Endodermal cell (in vitro differentiated cells): ENCODE measurements around the gene FILIP1L. TPM values are rescaled to one million over a fixed set of nuclear protein-coding genes. Genes with fewer than 3 reads are reported as not detected.

ENCODE experiments used
- DNase-seq: peaks from one replicate; pipeline ENCODE4 v3.0.0-alpha.2; 2017
- H3K27ac ChIP-seq: 2 replicates; pipeline ENCODE4 v1.5.1; 2013; ENCODE audit warnings: mild to moderate bottlenecking, low read depth, low read length, moderate library complexity
- H3K27me3 ChIP-seq: 2 replicates; pipeline ENCODE4 v1.6.1; 2013; ENCODE audit warnings: mild to moderate bottlenecking, low read length, moderate library complexity; ENCODE audit not compliant: insufficient read depth, control insufficient read depth, poor library complexity, severe bottlenecking
- H3K36me3 ChIP-seq: 2 replicates; pipeline ENCODE4 v1.7.0; 2013; ENCODE audit warnings: mild to moderate bottlenecking, low read length, moderate library complexity; ENCODE audit not compliant: control insufficient read depth, insufficient read depth
- H3K4me1 ChIP-seq: one replicate; pipeline ENCODE4 v1.7.0; 2013; ENCODE audit warnings: low read length; ENCODE audit not compliant: control insufficient read depth, insufficient read depth
- H3K4me3 ChIP-seq: 2 replicates; pipeline ENCODE4 v1.5.1; 2013; ENCODE audit warnings: mild to moderate bottlenecking, low read length, moderate library complexity
- H3K9ac ChIP-seq: 2 replicates; pipeline ENCODE4 v1.6.1; 2013; ENCODE audit warnings: mild to moderate bottlenecking, low read length, moderate library complexity; ENCODE audit not compliant: poor library complexity, severe bottlenecking; ENCODE audit errors: extremely low read depth
- H3K9me3 ChIP-seq: 2 replicates; pipeline ENCODE4 v1.6.1; 2013; ENCODE audit warnings: mild to moderate bottlenecking, low read length, moderate library complexity; ENCODE audit not compliant: control insufficient read depth
- H3K27ac Mint-ChIP-seq: 2 replicates; pipeline ENCODE4 v1.8.0; 2020; ENCODE audit warnings: mixed read lengths
- H3K27me3 Mint-ChIP-seq: 2 replicates; pipeline ENCODE4 v1.8.0; 2021; ENCODE audit warnings: mild to moderate bottlenecking, mixed read lengths; ENCODE audit not compliant: insufficient read depth
- H3K36me3 Mint-ChIP-seq: 2 replicates; pipeline ENCODE4 v1.8.0; 2020; ENCODE audit warnings: low read depth, mixed read lengths
- H3K4me1 Mint-ChIP-seq: 2 replicates; pipeline ENCODE4 v1.8.0; 2020; ENCODE audit warnings: mixed read lengths
- H3K4me3 Mint-ChIP-seq: 2 replicates; pipeline ENCODE4 v1.8.0; 2020; ENCODE audit warnings: mild to moderate bottlenecking, moderate library complexity, mixed read lengths
- H3K9me3 Mint-ChIP-seq: 2 replicates; pipeline ENCODE4 v1.8.0; 2020; ENCODE audit warnings: mild to moderate bottlenecking, mixed read lengths
- WGBS, 2 experiments: methylation state at CpG; one replicate each; pipeline versions ENCODE4 v1.1.5 to v1.1.7; 2013; ENCODE audit warnings: missing lambda C conversion rate in 2 of 2, mixed read lengths in 1 of 2; ENCODE audit not compliant: insufficient coverage in 1 of 2, insufficient read length in 1 of 2; 5-methylcytosine and 5-hydroxymethylcytosine counted together
- total RNA-seq, 2 donors: library from RNA; stranded (reverse); fragmentation: NEBNext Ultra II Directional in 1 of 2; extraction: Animal tissue kit (Norgen Biotek cat#: 25700) in 1 of 2; gene quantifications; 2 replicates in 1 of 2; 3 replicates in 1 of 2; pipeline ENCODE4 v1.2.1, GENCODE V29; 2021
- TF ChIP-seq, protein P1 (sequence below): fragments of 200-600 bp; sonication (generic); conservative IDR thresholded peaks from 2 replicates; pipeline ENCODE4 v1.5.0; 2021; ENCODE audit warnings: antibody characterized with exemption, mild to moderate bottlenecking

FILIP1L gene
- total RNA-seq, 2 donors from 2014 or later: 0.84 to 2.5 TPM

DNA sequence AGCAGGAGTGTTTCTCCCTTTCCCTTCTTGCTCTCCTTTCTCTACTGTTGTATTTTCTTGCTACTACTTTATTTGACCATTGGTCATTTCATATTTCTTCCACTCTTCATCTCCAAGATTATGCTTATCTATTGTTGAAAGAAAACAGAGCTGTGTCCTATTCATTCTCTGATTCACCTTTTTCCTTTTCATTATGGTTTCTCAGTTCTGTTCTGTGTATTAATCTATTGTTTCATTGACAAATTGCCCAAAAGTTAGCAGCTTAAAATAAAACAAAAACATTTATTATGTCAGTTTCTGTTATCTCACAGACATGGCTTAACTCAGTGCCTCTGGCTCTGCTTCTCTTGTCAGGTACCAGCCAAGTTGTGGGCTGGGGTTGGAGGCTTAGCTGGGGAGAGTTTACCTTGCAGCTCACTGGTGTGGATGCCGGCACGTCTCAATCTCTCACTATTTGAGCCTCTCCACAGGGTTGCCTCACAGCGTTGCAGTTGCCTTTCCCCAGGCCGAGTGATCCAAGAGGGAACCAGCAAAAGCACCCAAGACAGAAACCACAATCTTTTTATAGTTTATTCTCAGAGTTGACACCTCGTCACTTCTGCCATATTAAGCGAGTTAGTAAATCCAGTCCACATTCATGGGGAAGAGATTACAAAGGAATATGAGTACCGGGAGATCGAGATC is 36.9 kb upstream of the FILIP1L start:
- peak; percentile 75 for DNase-seq
- Histone ChIP-seq H3K27me3 (no peaks in the 10 kb centered on the region), H3K36me3 (no peaks in the 10 kb centered on the region), H3K4me1 (peaks cover 7% of the 10 kb centered on the region), H3K4me3 (no peak overlapping the region), H3K9ac (no peak overlapping the region), H3K27ac (no peak overlapping the region), H3K9me3 (peaks cover 25% of the 10 kb centered on the region)
- H3K27ac Mint-ChIP-seq: peak overlapping the region; percentile 38
- TF ChIP-seq, protein P1, sequence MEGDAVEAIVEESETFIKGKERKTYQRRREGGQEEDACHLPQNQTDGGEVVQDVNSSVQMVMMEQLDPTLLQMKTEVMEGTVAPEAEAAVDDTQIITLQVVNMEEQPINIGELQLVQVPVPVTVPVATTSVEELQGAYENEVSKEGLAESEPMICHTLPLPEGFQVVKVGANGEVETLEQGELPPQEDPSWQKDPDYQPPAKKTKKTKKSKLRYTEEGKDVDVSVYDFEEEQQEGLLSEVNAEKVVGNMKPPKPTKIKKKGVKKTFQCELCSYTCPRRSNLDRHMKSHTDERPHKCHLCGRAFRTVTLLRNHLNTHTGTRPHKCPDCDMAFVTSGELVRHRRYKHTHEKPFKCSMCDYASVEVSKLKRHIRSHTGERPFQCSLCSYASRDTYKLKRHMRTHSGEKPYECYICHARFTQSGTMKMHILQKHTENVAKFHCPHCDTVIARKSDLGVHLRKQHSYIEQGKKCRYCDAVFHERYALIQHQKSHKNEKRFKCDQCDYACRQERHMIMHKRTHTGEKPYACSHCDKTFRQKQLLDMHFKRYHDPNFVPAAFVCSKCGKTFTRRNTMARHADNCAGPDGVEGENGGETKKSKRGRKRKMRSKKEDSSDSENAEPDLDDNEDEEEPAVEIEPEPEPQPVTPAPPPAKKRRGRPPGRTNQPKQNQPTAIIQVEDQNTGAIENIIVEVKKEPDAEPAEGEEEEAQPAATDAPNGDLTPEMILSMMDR: no peak
- peaks cover 14% of the 10 kb centered on the region for H3K9me3 Mint-ChIP-seq
- H3K27me3 Mint-ChIP-seq: no peaks in the 10 kb centered on the region
- H3K36me3 Mint-ChIP-seq: peaks cover 23% of the 10 kb centered on the region
- peaks cover 34% of the 10 kb centered on the region for H3K4me1 Mint-ChIP-seq
- H3K4me3 Mint-ChIP-seq: no peak overlapping the region
- 58 to 64% methylated on average over 8 of the region's 8 CpGs for WGBS, 2 experiments

DNA sequence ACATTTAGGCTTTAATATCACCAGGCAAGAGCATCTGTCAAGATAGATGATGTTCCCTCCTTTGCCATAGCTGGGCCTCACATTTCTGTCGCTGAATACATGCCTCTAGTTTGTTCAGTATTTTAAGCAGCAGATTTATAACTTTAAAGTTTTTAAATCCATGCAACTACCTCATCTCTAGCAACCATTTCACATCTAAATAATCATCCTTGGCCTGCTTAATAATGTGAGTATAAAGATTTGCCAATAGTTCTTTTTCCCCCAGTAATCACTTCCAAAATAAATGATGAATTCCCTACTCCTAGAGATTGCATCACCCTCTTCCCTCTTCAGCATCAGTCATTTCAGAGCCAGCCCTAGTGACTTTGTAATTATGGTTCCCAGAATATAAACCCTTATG is 36.2 kb upstream of the FILIP1L start:
- peaks cover 9% of the 10 kb centered on the region for H3K9me3 Mint-ChIP-seq
- H3K36me3 ChIP-seq: no peaks in the 10 kb centered on the region
- WGBS, 2 experiments: 94% methylated on average over 1 of the region's 1 CpG; no CpG with 5 or more reads in 1 of the 2 experiments

DNA sequence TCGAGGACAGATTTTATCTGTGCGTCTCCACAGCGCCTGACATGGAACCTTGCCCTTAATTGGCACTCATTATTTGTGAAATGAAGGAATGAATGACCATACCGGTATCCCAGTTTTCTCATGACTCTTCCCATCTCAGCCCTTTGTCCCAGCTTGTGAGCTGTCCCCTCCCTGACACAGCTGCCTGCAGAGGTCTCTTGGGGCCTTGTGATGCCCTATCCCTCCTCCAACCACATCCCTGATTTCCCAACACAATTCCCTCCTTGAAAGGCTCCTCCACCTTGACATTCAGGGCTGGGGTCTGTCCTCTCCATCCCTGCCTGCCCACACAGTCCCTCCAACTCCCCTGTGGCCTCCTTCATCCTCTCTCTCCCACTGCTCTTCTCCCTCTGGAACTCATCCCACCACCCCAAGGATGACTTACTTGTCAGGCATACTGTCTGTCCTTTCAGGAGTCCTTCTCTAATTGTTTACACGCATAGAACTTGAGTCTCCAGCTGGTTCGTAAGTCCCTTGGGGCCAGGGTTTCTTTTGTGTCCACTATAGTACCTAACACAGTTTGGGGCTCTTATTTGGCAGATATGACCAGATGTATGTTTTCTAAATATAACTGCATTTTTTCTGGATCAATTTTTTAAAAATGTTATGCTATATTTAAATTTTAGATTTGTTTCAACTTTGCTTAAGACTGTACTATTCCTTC is 35.6 kb upstream of the FILIP1L start:
- H3K4me3 Mint-ChIP-seq: no peak overlapping the region
- no peak overlapping the region for H3K9ac ChIP-seq
- no peaks in the 10 kb centered on the region for H3K36me3 ChIP-seq
- no peak for DNase-seq
- peaks cover 14% of the 10 kb centered on the region for H3K9me3 ChIP-seq
- H3K27me3 Mint-ChIP-seq: no peaks in the 10 kb centered on the region
- WGBS, 2 experiments: 98 to 100% methylated on average over 2 to 6 of the region's 6 CpGs
- no peak overlapping the region for H3K4me3 ChIP-seq
- peaks cover 34% of the 10 kb centered on the region for H3K4me1 Mint-ChIP-seq
- TF ChIP-seq, protein P1: no peak
- H3K27ac ChIP-seq: no peak overlapping the region
- H3K36me3 Mint-ChIP-seq: peaks cover 13% of the 10 kb centered on the region
- H3K9me3 Mint-ChIP-seq: peaks cover 3% of the 10 kb centered on the region
- no peak overlapping the region for H3K27ac Mint-ChIP-seq
- peaks cover 7% of the 10 kb centered on the region for H3K4me1 ChIP-seq
- no peaks in the 10 kb centered on the region for H3K27me3 ChIP-seq

More for the DNA sequence above, 36.2 kb upstream of the FILIP1L start:
- peaks cover 20% of the 10 kb centered on the region for H3K9me3 ChIP-seq
- H3K27ac ChIP-seq: no peak overlapping the region
- Mint-ChIP-seq H3K27me3 (no peaks in the 10 kb centered on the region), H3K36me3 (peaks cover 19% of the 10 kb centered on the region), H3K4me3 (no peak overlapping the region), H3K27ac (no peak overlapping the region), H3K4me1 (peaks cover 34% of the 10 kb centered on the region)
- TF ChIP-seq, protein P1: no peak
- no peak overlapping the region for H3K4me3 ChIP-seq
- no peaks in the 10 kb centered on the region for H3K27me3 ChIP-seq
- no peak for DNase-seq
- H3K4me1 ChIP-seq: peaks cover 7% of the 10 kb centered on the region
- no peak overlapping the region for H3K9ac ChIP-seq
